HG03108 (cell line): Measurements from ENCODE around the gene NPAS1.

Experiments
- ATAC-seq: cut with Tn5 transposase; IDR thresholded peaks from one replicate; pipeline ENCODE4 v1.9.1; 2021; ENCODE audit warnings: moderate library complexity; ENCODE audit not compliant: unreplicated experiment

Gene NPAS1, protein sequence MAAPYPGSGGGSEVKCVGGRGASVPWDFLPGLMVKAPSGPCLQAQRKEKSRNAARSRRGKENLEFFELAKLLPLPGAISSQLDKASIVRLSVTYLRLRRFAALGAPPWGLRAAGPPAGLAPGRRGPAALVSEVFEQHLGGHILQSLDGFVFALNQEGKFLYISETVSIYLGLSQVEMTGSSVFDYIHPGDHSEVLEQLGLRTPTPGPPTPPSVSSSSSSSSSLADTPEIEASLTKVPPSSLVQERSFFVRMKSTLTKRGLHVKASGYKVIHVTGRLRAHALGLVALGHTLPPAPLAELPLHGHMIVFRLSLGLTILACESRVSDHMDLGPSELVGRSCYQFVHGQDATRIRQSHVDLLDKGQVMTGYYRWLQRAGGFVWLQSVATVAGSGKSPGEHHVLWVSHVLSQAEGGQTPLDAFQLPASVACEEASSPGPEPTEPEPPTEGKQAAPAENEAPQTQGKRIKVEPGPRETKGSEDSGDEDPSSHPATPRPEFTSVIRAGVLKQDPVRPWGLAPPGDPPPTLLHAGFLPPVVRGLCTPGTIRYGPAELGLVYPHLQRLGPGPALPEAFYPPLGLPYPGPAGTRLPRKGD

DNA sequence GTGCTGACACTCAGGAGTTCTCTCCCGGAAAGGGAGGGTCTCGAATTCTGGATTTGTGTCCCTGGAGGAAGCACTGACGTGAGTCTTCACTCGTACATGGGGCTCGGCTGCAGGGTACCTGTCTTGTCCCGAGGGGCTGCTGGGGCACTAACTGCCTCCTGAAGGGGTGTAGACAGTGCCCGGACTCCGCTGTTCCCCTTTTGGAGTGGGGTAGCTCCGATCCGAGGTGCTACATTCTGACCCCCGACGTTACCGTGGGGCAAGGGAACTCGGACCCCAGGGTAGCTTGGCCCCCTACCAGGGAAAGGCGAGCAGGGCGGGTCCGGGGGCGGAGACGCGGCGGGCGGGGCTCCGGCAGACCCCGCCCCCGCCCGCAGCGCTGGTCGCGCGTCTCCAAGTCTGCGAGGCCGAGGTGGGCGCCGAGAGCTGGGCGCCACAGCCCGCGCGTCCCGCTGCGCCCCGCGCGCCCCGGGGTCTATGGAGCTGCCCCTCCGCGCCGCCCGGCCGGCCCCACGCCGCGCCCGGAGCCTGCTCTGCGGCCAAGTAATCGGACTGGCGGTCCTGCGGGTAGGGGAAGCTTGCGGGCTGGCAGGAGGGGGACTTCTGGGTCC lies at the start of gene NPAS1:
NPAS1 (plus strand) TSS at position 407 of the 611 bp plus-strand sequence. CDS start 1,211 bp downstream, outside the sequence.
- ATAC-seq: no peak

DNA sequence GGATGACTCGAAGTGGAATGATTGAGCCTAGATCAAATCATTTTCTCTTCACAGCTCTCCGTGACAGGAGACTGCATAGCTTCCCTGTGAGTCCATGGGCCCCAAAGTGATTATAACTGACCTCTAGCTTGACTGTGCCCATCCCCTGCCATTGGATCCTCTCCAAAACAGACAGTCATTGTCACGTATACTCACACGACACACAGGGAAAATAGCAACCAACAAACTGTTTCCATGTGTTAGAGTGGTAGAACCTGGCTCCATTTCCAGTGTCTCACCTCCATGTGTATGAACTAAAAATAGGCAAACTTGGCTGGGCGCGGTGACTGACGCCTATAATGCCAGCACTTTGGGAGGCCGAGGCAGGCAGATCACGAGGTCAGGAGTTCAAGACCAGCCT lies 48.8 kb upstream of the NPAS1 start:
- no peak for ATAC-seq

DNA sequence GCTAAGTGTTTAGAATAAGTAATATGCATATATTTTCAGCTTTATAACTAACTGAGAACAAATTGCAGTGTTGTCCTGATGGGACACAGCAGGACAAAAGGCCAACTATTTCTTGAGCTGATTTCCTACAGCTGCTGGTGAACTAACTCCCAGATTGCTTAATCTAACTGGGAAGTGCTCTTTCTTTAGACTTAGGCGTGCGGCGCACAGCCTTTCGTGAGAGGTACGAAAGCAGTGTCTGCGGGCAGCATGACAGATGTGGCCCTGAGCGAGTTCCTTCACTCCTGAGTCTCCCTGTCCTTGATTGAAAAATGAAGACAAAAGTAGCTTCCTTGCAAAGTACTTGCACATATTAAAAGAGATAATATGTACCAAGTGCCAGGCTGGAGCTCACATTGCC lies 47.3 kb upstream of the NPAS1 start:
- no peak for ATAC-seq

DNA sequence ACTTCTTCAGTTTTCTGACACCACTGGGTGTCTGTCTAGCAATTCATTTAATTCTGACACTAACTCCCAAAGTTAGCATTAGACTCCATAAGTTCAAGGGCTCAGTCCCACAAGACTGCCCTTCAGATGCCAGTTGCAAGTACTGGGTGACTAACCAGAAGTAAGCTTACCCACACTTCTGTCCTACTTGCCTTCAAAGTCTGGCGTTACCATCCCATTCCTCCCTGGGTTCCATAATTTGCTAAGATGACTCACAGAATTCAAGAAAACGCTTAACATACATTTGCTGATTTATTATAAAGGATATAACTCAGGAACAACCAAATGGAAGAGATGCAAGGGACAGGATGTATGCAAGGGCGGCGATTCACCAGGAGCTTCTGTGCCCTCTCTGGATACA lies 45.5 kb upstream of the NPAS1 start:
- ATAC-seq: no peak

DNA sequence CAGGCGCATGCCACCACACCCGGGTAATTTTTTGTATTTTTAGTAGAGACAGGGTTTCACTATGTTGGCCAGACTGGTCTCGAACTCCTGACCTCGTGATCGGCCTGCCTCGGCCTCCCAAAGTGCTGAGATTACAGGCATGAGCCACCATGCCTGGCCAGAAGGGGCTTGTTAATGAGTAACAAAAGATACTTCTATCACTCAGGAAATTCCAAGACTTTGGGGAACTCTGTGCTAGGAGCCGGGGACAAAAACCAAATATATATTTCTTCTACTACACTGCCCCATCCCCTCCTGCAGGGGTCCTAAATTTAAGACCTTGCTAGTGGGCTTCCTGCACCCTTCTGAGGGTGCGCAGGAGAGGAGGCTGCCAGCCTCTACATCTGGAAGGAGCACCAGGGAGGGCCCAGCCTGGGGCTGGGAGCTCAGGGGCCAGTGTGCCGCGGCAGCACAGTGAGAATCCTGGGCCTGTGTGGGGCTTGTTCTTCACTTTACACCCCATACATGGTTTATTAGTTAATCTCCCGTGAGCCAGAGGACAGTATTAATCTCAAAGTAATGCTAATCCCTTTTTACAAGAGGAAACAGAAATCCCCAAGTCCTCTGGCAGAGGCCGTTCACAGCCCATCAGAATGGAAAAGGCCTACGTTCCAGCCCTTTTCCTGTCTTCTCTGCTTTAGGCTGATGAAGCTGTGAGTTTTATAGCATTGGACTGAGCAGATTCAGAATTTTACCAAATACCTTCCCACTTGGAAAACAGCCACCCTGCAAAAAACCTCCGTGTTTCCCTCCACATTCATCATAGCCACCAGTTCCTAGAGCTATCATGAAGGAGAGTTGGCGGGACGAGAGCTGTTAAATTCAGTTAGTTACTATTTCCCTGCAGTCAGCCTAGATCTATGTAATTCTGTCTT lies 44.4 kb upstream of the NPAS1 start:
- no peak for ATAC-seq

DNA sequence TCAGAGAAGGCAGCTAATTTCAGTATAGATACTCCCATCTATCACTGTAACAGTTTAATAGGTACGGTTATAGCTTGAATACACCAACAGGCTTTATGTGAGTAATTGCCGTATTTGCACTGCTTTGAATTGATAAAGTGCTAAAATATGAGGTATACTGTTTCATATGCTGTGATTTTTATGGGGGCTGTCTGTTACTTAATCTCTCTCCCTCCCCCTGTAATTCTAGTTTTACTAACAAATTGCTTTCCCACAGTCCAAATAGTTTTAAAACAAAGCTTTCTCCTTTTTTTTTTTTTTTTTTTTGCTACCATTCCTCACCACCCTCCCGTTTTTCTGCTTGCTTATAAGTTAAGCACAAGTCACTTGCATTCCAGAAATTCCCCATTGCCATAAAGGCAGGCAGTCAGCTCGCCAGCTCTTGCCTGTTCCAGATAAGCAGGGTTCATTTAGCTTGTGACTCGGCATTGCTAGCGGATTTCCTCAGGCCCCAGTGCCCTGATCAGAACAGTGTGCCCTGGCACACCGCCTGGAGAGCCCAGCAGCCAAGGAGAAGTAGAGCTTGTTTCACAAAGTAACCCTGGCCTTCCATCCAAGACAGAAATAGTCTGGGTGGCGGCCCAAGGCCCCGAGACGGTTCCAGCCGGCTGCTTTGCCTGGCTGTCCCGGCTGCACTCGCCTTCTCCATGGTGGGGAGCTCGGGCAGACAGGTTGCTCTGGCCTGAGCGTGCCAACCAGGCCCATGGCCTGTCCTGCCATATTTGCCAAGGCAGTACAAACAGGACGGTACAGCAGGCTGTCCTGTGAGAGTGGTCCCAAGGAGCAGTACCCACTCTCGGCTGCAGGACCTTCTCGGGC lies 43.5 kb upstream of the NPAS1 start:
- ATAC-seq: no peak

DNA sequence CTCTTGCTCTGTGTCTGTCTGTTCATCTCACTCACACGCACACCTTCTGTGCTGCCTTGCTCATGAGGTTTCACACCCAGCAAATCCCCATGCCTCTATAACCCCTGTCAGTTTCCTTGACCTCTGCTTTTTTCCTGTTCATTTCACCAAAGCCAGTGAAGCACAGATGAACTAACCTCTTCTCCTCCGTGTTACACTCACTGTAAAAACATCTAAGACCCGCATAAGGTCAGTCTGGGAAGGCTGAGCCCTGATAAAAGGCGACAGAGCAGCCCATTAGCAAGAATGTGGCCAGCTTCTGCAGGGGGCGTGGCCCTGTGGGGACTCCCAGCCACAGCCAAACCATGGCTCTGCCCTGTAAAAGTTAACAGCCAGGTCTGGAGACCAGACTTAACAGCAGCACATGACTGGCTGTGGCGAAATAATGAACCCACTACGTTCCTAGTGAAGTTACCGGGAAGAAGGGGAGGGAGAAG lies 42.8 kb upstream of the NPAS1 start:
- no peak for ATAC-seq

DNA sequence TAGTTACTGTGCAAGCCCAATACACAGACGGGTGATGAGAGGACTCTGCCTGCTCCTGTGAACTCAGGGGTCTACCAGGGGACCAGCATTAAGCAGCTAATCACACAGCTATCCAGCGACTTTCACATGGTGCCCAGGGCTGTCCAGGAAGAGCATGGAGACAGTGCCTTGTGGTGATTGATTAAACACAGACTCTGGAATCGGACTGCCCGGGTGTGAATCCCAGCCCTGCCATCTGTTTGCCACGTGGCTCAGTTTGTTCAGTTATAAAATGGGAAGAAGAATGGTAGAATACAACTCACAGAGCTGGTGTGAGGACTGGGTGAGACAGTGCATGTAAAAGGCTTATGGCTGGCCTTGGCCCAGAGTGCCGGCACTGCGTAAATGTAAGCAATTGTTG lies 42.1 kb upstream of the NPAS1 start:
- no peak for ATAC-seq

DNA sequence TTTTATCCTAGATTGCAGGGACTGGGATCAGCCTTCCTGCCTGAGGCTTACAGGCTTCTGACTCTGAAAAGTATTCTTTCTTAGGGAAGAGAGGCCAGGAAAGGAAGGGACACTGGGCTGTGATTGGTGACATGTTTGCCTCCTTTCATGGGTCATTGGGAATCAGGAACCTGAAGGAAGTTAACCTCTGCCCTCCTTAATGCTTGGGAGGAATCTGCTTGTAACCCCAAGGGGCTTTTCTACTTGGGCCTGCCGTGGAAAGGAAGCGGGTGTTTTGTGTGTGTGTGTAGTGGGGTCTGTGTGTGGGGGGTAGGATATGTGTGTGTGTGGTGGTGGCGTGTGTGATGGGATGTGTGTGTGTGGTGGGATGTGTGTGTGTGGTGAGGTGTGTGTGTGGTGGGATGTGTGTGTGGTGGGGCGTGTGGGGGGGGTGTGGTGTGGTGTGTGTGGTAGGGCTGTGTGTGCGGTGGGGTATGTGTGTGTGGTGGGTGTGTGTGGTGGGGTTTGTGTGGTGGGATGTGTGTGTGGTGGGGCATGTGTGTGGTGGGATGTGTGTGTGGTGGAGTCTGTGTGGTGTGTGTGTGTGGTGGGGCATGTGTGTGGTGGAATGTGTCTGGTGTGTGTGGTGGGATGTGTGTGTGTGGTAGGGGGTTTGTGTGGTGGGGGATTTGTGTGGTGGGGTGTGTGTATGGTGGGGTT lies 41.3 kb upstream of the NPAS1 start:
- no peak for ATAC-seq

DNA sequence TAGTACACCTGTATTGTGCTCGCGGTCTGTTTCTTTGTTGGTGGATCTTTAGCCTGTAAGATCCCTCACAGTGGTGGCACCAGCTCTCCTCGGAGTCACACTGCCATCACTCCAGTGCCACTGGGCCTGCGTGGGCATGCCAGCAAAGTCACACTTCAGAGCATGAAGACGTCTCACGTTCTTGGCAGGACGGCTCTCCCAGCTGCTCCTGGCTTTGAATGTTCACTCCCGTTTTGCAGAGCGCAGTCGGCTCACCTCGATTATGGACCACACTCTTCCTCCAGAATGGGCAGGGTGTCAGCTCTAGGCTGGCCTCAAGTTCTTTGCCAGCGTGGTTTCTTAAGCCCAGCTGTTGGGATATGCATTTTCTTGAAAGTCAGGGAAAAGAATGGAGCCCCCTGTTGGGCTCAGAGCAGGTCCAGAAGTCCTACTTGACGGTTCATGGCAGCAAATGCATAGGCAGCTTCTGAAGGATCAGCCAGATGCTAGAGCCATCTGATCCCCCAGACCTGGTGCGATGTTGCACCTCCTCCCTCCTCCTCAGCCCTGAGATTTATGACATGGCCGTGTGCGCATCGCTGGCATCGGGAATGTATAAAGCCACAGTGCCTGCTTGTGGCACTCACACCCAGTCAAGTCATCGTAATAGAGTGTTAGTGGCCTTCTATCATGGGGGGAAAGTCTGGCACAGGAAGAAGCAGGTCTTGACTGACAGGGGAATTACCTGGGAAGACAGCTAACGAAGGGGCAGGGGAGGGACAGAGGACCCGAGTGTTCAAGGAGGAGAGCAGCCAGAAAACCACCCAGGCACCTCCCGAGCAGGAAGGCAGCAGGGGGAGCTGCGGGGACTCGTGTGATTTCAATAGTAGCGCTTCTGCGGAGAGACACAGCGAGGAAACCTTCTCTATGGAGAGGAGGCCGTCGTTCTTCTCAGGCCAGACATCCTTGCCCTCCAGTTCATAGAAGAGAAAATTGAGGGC lies 40.2 kb upstream of the NPAS1 start:
- ATAC-seq: no peak

DNA sequence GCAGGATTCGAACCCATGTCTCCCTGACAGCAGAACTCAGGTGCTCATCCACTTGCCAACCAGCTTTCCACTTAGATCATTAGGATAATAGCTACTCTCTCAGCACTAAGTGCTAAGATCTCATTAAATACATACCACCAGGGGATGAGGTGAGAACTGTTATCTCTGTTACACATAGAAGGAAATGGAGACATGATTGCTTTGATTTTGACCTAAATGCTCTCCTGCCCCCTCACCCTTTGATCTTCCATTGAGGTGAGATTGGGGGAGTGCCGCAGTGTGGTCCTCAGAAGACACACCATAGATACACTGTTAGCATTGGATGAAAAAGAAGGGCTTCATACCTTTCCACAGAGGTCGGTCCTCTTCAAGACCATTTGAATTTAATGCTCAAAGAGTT lies 38.9 kb upstream of the NPAS1 start:
- no peak for ATAC-seq

DNA sequence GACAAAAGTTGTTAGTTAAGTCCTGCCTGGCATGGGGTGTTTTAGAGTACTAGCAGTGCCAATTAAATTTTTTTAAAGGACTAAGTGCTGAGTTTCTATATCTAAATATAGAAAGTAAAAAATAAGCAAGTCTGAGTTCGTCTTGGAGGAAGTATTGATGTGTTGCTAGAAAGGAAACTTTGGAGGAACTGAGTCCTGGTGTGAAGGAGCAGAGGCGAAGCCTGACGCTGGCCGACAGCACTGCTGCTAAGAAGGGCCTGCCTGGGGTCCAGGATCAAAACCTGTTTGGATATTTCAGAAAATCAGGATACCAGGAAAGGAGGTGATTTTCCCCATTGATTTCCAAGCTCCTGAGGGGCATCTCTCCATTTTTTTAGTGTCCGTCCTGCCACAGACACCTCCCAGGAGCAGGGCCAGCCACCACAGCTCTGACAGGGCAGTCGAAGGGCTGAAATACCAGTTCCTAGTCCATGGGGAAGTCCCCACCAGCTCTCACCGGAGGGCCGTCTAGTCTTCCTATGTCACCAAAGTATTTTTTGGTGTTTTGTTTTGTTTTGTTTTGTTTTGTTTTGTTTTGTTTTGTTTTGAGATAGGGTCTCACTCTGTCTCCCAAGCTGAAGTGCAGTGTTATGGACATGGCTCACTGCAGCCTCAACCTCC lies 38.2 kb upstream of the NPAS1 start:
- ATAC-seq: no peak

DNA sequence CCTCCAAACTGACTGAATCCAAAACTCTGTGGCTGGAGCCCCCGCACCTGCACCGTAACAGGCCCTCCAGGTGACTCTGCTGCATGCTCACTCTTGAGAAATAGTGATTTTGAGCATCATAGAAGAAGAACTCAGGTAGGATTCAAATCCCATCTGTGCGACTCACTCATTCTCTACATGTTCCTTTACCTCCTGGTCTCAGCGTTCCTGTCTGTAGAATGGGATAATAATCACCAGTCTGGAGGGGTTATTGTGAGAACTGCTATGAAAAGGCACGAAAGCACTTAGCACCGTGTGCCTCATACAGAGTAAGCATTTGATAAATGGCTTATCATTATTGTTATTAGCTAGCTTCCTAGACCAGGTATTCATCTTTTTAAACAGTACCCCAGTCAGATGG lies 36.5 kb upstream of the NPAS1 start:
- ATAC-seq: no peak

DNA sequence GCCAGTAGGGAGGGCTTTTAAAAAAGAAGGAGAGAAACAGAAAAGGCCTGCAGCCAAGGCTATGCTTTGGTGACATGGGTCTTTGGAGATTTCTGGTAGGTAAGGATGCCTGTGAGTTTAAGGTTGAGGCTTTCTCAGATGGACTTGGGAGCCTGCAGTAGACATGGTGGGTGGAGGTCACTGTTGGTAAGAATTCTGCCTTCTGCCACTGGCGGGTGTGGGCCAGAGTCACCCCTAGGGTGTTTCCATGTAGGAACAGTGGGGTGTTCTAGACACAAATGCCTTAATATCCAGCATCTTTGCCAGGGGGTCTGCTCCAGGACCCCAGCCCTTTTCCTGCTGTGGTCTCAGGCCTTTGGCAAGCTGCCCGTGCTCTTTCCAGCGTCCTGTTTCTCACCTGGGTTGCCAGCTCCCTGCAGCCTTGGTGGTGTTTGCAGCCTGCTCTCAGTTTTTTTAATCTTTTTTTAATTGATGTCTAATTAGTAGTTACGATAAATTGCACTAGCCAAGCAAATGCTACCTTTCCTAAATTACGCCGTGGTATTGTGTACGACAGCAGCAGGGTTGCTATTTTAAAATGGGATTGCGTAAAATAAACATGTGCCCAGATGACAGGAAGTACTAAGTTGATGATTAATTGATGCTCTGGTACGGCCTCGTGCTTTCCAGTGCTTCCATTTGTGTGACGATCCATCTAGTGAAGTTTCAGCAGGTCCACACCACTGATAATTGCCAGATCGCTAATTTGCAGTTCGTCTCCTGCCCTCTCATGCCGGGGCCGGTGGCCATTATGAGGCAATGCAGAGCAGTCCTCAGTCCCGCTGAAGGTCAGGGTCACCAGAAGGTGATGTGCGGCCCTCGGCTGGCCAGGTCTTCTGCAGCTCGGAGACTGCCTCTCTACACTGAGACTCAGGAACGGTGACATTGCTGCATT lies 35.3 kb upstream of the NPAS1 start:
- ATAC-seq: no peak

DNA sequence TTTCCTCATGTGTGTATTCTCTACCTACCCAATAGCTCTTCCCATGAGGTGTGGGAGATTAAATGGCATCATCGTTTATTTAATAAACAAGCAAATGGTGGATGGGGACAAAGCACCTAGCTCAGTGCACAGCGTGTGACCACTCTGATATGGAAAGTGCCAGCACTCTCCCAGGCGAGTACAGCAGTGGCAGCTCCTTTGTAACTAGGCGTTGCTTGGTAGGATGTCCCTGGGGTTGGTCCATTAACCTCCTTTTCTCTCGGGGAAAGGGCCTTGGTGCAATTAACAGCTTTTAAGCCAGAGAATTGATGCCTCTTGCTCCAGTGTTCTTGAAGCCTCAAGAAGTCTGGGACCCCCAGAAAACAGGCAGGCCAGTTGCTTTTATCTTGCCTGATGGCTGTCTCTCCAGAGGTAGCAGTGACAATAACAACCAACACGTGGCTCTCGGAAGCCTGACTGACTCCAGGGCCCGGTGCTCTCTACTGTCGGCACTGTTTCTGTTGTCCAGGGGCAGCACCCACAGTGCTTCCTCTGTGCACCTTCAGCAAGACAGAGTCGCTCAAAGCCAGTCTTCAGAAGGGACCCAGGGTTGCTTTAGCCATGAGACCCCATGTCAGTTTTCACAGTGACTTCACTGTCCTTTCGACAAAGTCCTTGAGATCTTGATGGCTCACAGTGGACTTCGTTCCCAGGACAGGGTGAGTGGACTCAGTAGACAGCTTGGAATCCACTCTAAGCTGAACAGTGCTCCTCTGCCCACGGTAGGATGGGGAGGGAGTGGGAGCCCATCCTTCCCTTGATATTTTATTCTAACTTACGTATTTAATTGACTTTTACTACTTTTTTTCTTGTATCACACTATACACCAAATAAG lies 33.9 kb upstream of the NPAS1 start:
- ATAC-seq: no peak
